GM23248 (cell line): ENCODE data around the gene UPK3A. TPM values are rescaled to one million over a fixed set of nuclear protein-coding genes. Genes with fewer than 3 reads are reported as not detected.

Experiments
- DNase-seq: peaks from one replicate; pipeline ENCODE4 v3.0.0-alpha.2; 2015
- H2AFZ ChIP-seq: fragments of 200-600 bp; sonication (generic); 2 replicates; pipeline ENCODE4 v1.6.1; 2016; ENCODE audit warnings: antibody characterized with exemption
- H3F3A ChIP-seq: fragments of 200-600 bp; sonication (generic); 2 replicates; pipeline ENCODE4 v1.6.1; 2016; ENCODE audit warnings: mild to moderate bottlenecking, antibody characterized with exemption, mixed run types; ENCODE audit not compliant: insufficient read depth
- H3K27ac ChIP-seq: fragments of 200-600 bp; sonication (generic); 2 replicates; pipeline ENCODE4 v1.5.1; 2016; ENCODE audit warnings: mild to moderate bottlenecking
- H3K27me3 ChIP-seq: fragments of 200-600 bp; sonication (generic); replicated peaks from 2 replicates; pipeline ENCODE4 v1.6.1; 2016; ENCODE audit warnings: mild to moderate bottlenecking; ENCODE audit not compliant: insufficient read depth
- H3K36me3 ChIP-seq: fragments of 200-600 bp; sonication (generic); 2 replicates; pipeline ENCODE4 v1.6.1; 2016; ENCODE audit warnings: low read depth, mild to moderate bottlenecking
- H3K4me1 ChIP-seq: fragments of 200-600 bp; sonication (generic); 2 replicates; pipeline ENCODE4 v1.6.1; 2016; ENCODE audit warnings: mild to moderate bottlenecking; ENCODE audit not compliant: insufficient read depth
- H3K4me2 ChIP-seq: fragments of 200-600 bp; sonication (generic); one replicate; pipeline ENCODE4 v1.6.1; 2016; ENCODE audit warnings: mild to moderate bottlenecking; ENCODE audit not compliant: unreplicated experiment
- H3K4me3 ChIP-seq: fragments of 200-600 bp; sonication (generic); 2 replicates; pipeline ENCODE4 v1.5.1; 2016; ENCODE audit warnings: mild to moderate bottlenecking
- H3K79me2 ChIP-seq: fragments of 200-600 bp; sonication (generic); 2 replicates; pipeline ENCODE4 v1.6.1; 2016; ENCODE audit warnings: mild to moderate bottlenecking; ENCODE audit not compliant: insufficient read depth
- H3K9ac ChIP-seq: fragments of 200-600 bp; sonication (generic); 2 replicates; pipeline ENCODE4 v1.6.1; 2016; ENCODE audit warnings: mild to moderate bottlenecking
- H3K9me2 ChIP-seq: fragments of 200-600 bp; sonication (generic); 2 replicates; pipeline ENCODE4 v1.6.1; 2016; ENCODE audit warnings: mixed run types, mild to moderate bottlenecking, moderate library complexity; ENCODE audit not compliant: insufficient read depth
- H3K9me3 ChIP-seq: fragments of 200-600 bp; sonication (generic); one replicate; pipeline ENCODE4 v1.6.1; 2017; ENCODE audit warnings: low read depth
- H4K20me1 ChIP-seq: fragments of 200-600 bp; sonication (generic); 2 replicates; pipeline ENCODE4 v1.6.0; 2016; ENCODE audit not compliant: insufficient read depth
- EZH2 ChIP-seq: fragments of 200-600 bp; sonication (generic); IDR thresholded peaks from 2 replicates; pipeline ENCODE4 v1.6.1; 2018; ENCODE audit warnings: antibody characterized with exemption, mild to moderate bottlenecking; ENCODE audit not compliant: insufficient read depth, poor library complexity, severe bottlenecking
- EZH2phosphoT487 ChIP-seq: fragments of 200-600 bp; sonication (generic); IDR thresholded peaks from 2 replicates; pipeline ENCODE4 v1.6.1; 2018; ENCODE audit warnings: antibody characterized with exemption, moderate library complexity, mild to moderate bottlenecking, low read depth; ENCODE audit not compliant: insufficient read depth
- WGBS, 2 experiments: methylation state at CpG; one replicate each; pipeline ENCODE4 v1.1.6; 2015 to 2017; ENCODE audit warnings: low lambda C conversion rate in 2 of 2, low coverage in 1 of 2; ENCODE audit errors: missing lambda C conversion rate in 2 of 2; 5-methylcytosine and 5-hydroxymethylcytosine counted together
- in situ Hi-C: fragments of 300-500 bp; cut with MboI; formaldehyde crosslinking; loops from 2 replicates; pipeline ENCODE4 v1.15.0; 2020
- polyA plus RNA-seq: library from polyadenylated mRNA; unstranded; fragments of >200 nt; fragmentation: Nextera tagmentation; extraction: Ambion mirVana; gene quantifications from 2 replicates; pipeline ENCODE4 v1.2.1, GENCODE V29; 2016
- total RNA-seq: library from RNA; depleted of rRNA; stranded (reverse); fragments of >200 nt; shearing (Covaris generic); gene quantifications from 2 replicates; pipeline ENCODE4 v1.2.3, GENCODE V29; 2014

Gene UPK3A
- total and polyA plus RNA-seq, 2 experiments from 2014 or later: not detected

DNA sequence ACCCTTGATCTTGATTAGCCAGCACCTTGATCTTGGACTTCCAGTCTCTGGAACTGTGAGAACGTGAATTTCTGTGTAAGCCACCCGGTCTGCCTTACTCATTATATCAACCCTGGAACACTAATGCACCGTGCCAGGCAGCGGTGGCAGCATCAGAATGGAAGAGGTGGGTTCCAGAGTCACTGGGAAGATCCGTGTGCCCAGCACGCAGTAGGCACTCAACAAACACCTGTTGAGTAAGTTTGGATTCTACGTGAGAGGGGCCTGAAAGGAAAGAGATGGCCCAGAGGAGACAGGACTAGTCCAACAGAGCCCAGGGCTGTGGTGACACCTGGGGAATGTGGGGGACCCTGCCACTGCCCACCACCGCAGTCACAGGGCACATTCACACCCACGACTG lies 6.6 kb upstream of the UPK3A start:
- H3K36me3 ChIP-seq: no peaks in the 10 kb centered on the region
- peaks cover 5% of the 10 kb centered on the region for H3K4me1 ChIP-seq
- H3F3A ChIP-seq: no peaks in the 10 kb centered on the region
- H3K79me2 ChIP-seq: no peaks in the 10 kb centered on the region
- no peak overlapping the region for H3K4me3 ChIP-seq
- peaks cover 10% of the 10 kb centered on the region; the same call in 1 of the 2 replicates for H3K27me3 ChIP-seq
- no peaks in the 10 kb centered on the region for H3K9me2 ChIP-seq
- in situ Hi-C loops: loop anchor here (10.0 kb wide), 1 partner anchor 277 kb away; no protein-coding TSS in a partner anchor
- no peaks in the 10 kb centered on the region for H3K9me3 ChIP-seq
- H4K20me1 ChIP-seq: no peaks in the 10 kb centered on the region
- H2AFZ ChIP-seq: no peak overlapping the region
- H3K4me2 ChIP-seq: no peak overlapping the region
- H3K9ac ChIP-seq: no peak overlapping the region
- DNase-seq: no peak
- no peak for TF ChIP-seq EZH2phosphoT487
- no peak for TF ChIP-seq EZH2
- 55 to 65% methylated on average over 7 to 9 of the region's 9 CpGs for whole genome bisulfite sequencing, 2 experiments
- no peak overlapping the region for H3K27ac ChIP-seq

GRCh38 chr22:45280587-45280980 lies 4.2 kb upstream of the UPK3A start:
- H3K27me3 ChIP-seq: peaks cover 25% of the 10 kb centered on the region
- no peaks in the 10 kb centered on the region for H3K9me3 ChIP-seq
- H3K4me2 ChIP-seq: no peak overlapping the region
- H3F3A ChIP-seq: no peaks in the 10 kb centered on the region
- H2AFZ ChIP-seq: no peak overlapping the region
- H3K9me2 ChIP-seq: no peaks in the 10 kb centered on the region
- WGBS, 2 experiments: 87 to 92% methylated on average over 3 of the region's 3 CpGs
- H3K79me2 ChIP-seq: no peaks in the 10 kb centered on the region
- no peak overlapping the region for H3K4me3 ChIP-seq
- H3K9ac ChIP-seq: no peak overlapping the region
- no peaks in the 10 kb centered on the region for H4K20me1 ChIP-seq
- TF ChIP-seq EZH2phosphoT487 (no peak), EZH2 (no peak)
- H3K36me3 ChIP-seq: no peaks in the 10 kb centered on the region
- H3K4me1 ChIP-seq: peaks cover 5% of the 10 kb centered on the region
- no peak for DNase-seq
- no peak overlapping the region for H3K27ac ChIP-seq
- in situ Hi-C loops: loop anchor here (10.0 kb wide), 1 partner anchor 144 kb away; no protein-coding TSS in a partner anchor

DNA sequence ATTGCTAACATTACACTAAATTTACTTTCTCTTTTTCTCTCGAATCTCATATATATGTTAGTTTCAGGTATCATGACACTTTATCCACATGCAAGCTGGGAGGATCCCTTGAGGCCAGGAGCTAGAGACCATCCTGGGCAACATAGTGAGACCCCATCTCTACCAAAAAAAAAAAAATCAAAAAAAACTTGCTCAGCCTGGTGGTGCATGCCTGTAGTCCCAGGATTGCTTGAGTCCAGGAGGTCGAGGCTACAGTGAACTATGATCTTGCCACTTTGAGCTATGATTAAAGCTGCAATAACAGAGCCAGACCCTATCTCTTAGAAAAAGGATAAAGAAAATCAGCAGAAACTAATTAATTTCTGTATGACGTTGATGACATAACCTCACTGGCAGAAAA lies 3.7 kb upstream of the UPK3A start:
- no peak overlapping the region for H3K4me3 ChIP-seq
- H3K79me2 ChIP-seq: no peaks in the 10 kb centered on the region
- no peaks in the 10 kb centered on the region for H4K20me1 ChIP-seq
- no peak overlapping the region for H3K4me2 ChIP-seq
- no peak for TF ChIP-seq EZH2phosphoT487
- TF ChIP-seq EZH2: no peak
- no peaks in the 10 kb centered on the region for H3K9me3 ChIP-seq
- no peak overlapping the region for H2AFZ ChIP-seq
- DNase-seq: no peak
- peaks cover 5% of the 10 kb centered on the region for H3K4me1 ChIP-seq
- H3K36me3 ChIP-seq: no peaks in the 10 kb centered on the region
- H3F3A ChIP-seq: no peaks in the 10 kb centered on the region
- H3K9ac ChIP-seq: no peak overlapping the region
- peaks cover 30% of the 10 kb centered on the region for H3K27me3 ChIP-seq
- in situ Hi-C loops: loop anchor here (10.0 kb wide), 1 partner anchor 144 kb away; no protein-coding TSS in a partner anchor
- no peaks in the 10 kb centered on the region for H3K9me2 ChIP-seq
- WGBS, 2 experiments: 30 to 34% methylated on average over 3 of the region's 3 CpGs
- H3K27ac ChIP-seq: no peak overlapping the region

- Histone ChIP-seq H3K9ac (no peak overlapping the region), H3K36me3 (no peaks in the 10 kb centered on the region), H2AFZ (no peak overlapping the region), H4K20me1 (no peaks in the 10 kb centered on the region), H3F3A (no peaks in the 10 kb centered on the region), H3K27ac (no peak overlapping the region), H3K4me1 (no peaks in the 10 kb centered on the region), H3K27me3 (peaks cover 39% of the 10 kb centered on the region), H3K79me2 (no peaks in the 10 kb centered on the region), H3K9me3 (no peaks in the 10 kb centered on the region), H3K4me3 (no peak overlapping the region), H3K9me2 (no peaks in the 10 kb centered on the region), H3K4me2 (no peak overlapping the region)
- WGBS, 2 experiments: 52 to 54% methylated on average over 15 to 16 of the region's 16 CpGs
- in situ Hi-C loops: loop anchor here (10.0 kb wide), 1 partner anchor 139 kb away; no protein-coding TSS in a partner anchor
- DNase-seq: no peak
- TF ChIP-seq EZH2phosphoT487 (no peak), EZH2 (no peak)
Observed at GRCh38 chr22:45285263-45286058, 712 bp downstream of the UPK3A start.
